OCI-LY3 (cell line): ENCODE data around the gene EMX2.

Experiments used
- EZH2phosphoT487 ChIP-seq: fragments of 200-600 bp; shearing (Covaris generic); IDR thresholded peaks from 2 replicates; pipeline ENCODE4 v1.6.1; 2018; ENCODE audit warnings: antibody characterized with exemption, mixed run types, low read depth
- TF ChIP-seq, protein P1 (sequence below): fragments of 200-600, 300-600 bp; sonication (generic); IDR thresholded peaks from 2 replicates; pipeline ENCODE4 v1.5.1; 2014; ENCODE audit warnings: antibody characterized with exemption, low read length, low read depth

DNA sequence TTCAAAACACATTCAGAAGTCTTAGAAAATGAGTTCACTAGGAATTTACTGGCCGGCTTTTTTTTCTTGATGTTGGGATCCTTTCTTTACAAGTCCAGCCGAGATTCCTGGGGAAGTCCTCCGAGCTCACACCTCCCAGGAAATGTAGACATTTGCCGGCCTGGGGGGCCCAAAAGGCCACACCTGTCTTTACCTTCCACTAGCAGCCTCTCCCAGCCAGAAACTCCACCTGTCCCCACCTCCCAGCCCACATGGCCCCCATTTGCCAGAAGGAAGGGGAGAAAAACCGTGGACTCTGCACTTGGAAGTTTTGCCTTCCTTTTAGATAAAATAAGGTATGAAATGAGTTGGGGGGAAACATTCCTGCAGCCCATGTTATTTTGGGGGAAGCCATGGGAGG is 27.6 kb upstream of the EMX2 start:
- TF ChIP-seq, protein P1, sequence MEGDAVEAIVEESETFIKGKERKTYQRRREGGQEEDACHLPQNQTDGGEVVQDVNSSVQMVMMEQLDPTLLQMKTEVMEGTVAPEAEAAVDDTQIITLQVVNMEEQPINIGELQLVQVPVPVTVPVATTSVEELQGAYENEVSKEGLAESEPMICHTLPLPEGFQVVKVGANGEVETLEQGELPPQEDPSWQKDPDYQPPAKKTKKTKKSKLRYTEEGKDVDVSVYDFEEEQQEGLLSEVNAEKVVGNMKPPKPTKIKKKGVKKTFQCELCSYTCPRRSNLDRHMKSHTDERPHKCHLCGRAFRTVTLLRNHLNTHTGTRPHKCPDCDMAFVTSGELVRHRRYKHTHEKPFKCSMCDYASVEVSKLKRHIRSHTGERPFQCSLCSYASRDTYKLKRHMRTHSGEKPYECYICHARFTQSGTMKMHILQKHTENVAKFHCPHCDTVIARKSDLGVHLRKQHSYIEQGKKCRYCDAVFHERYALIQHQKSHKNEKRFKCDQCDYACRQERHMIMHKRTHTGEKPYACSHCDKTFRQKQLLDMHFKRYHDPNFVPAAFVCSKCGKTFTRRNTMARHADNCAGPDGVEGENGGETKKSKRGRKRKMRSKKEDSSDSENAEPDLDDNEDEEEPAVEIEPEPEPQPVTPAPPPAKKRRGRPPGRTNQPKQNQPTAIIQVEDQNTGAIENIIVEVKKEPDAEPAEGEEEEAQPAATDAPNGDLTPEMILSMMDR = no peak
- TF ChIP-seq EZH2phosphoT487 = no peak
